ENCODE measurements around the gene WARS2. TPM values are rescaled to one million over a fixed set of nuclear protein-coding genes. Genes with fewer than 3 reads are reported as not detected.

Gene WARS2
- total RNA-seq, 1 experiment from 2014 or later = 21.2 TPM

GRCh38 chr1:118985640-118986554 lies 154.6 kb downstream of the WARS2 start:
- Histone ChIP-seq H3K36me3 (ENCODE audit: insufficient read depth, low read length) (no peaks in the 10 kb centered on the region), H3K9me2 (replicated peaks; ENCODE audit: insufficient read depth, low read length) (no peaks in the 10 kb centered on the region), H3K27me3 (ENCODE audit: low read length) (no peaks in the 10 kb centered on the region), H2AFZ (ENCODE audit: low read length) (no peak overlapping the region), H3K4me3 (ENCODE audit: low read length) (no peak overlapping the region), H4K20me1 (ENCODE audit: insufficient read depth, low read depth, low read length) (no peaks in the 10 kb centered on the region), H3K9ac (ENCODE audit: low read length) (no peak overlapping the region), H3K9me3 (ENCODE audit: low read length) (no peaks in the 10 kb centered on the region), H3K79me2 (ENCODE audit: low read length) (no peaks in the 10 kb centered on the region), H3K4me1 (ENCODE audit: low read length) (no peaks in the 10 kb centered on the region), H3K27ac (ENCODE audit: low read length) (no peak overlapping the region), H3K4me2 (ENCODE audit: low read depth, low read length, poor library complexity, severe bottlenecking) (no peak overlapping the region)
- DNase-seq = no peak

GRCh38 chr1:118984722-118985639 lies 155.5 kb downstream of the WARS2 start:
- Histone ChIP-seq H3K9me2 (replicated peaks; ENCODE audit: insufficient read depth, low read length) (no peaks in the 10 kb centered on the region), H2AFZ (ENCODE audit: low read length) (no peak overlapping the region), H3K27ac (ENCODE audit: low read length) (no peak overlapping the region), H3K4me1 (ENCODE audit: low read length) (no peaks in the 10 kb centered on the region), H3K4me3 (ENCODE audit: low read length) (no peak overlapping the region), H3K9me3 (ENCODE audit: low read length) (no peaks in the 10 kb centered on the region), H3K4me2 (ENCODE audit: low read depth, low read length, poor library complexity, severe bottlenecking) (no peak overlapping the region), H3K27me3 (ENCODE audit: low read length) (no peaks in the 10 kb centered on the region), H3K79me2 (ENCODE audit: low read length) (no peaks in the 10 kb centered on the region), H3K36me3 (ENCODE audit: insufficient read depth, low read length) (no peaks in the 10 kb centered on the region), H4K20me1 (ENCODE audit: insufficient read depth, low read depth, low read length) (no peaks in the 10 kb centered on the region), H3K9ac (ENCODE audit: low read length) (no peak overlapping the region)
- no peak for DNase-seq

GRCh38 chr1:118984086-118984721 lies 156.2 kb downstream of the WARS2 start:
- Histone ChIP-seq H3K4me2 (ENCODE audit: low read depth, low read length, poor library complexity, severe bottlenecking) (no peak overlapping the region), H3K27ac (ENCODE audit: low read length) (no peak overlapping the region), H2AFZ (ENCODE audit: low read length) (no peak overlapping the region), H3K36me3 (ENCODE audit: insufficient read depth, low read length) (no peaks in the 10 kb centered on the region), H3K4me3 (ENCODE audit: low read length) (no peak overlapping the region), H3K9me3 (ENCODE audit: low read length) (no peaks in the 10 kb centered on the region), H3K9ac (ENCODE audit: low read length) (no peak overlapping the region), H4K20me1 (ENCODE audit: insufficient read depth, low read depth, low read length) (no peaks in the 10 kb centered on the region), H3K79me2 (ENCODE audit: low read length) (no peaks in the 10 kb centered on the region), H3K4me1 (ENCODE audit: low read length) (no peaks in the 10 kb centered on the region), H3K27me3 (ENCODE audit: low read length) (no peaks in the 10 kb centered on the region), H3K9me2 (replicated peaks; ENCODE audit: insufficient read depth, low read length) (no peaks in the 10 kb centered on the region)
- no peak for DNase-seq

- no peaks in the 10 kb centered on the region for H3K9me2 ChIP-seq (replicated peaks; ENCODE audit: insufficient read depth, low read length)
- H3K79me2 ChIP-seq (ENCODE audit: low read length) = no peaks in the 10 kb centered on the region
- H3K27ac ChIP-seq (ENCODE audit: low read length) = no peak overlapping the region
- H3K9ac ChIP-seq (ENCODE audit: low read length) = no peak overlapping the region
- no peak overlapping the region for H3K4me2 ChIP-seq (ENCODE audit: low read depth, low read length, poor library complexity, severe bottlenecking)
- H3K9me3 ChIP-seq (ENCODE audit: low read length) = no peaks in the 10 kb centered on the region
- no peaks in the 10 kb centered on the region for H4K20me1 ChIP-seq (ENCODE audit: insufficient read depth, low read depth, low read length)
- no peak for DNase-seq
- H3K27me3 ChIP-seq (ENCODE audit: low read length) = no peaks in the 10 kb centered on the region
- no peak overlapping the region for H3K4me3 ChIP-seq (ENCODE audit: low read length)
- H3K36me3 ChIP-seq (ENCODE audit: insufficient read depth, low read length) = no peaks in the 10 kb centered on the region
- H2AFZ ChIP-seq (ENCODE audit: low read length) = no peak overlapping the region
- H3K4me1 ChIP-seq (ENCODE audit: low read length) = no peaks in the 10 kb centered on the region
These were observed 156.9 kb downstream of the WARS2 start for GRCh38 chr1:118983558-118984041.

GRCh38 chr1:118982821-118983557 lies 157.5 kb downstream of the WARS2 start:
- Histone ChIP-seq H3K27ac (ENCODE audit: low read length) (no peak overlapping the region), H3K4me1 (ENCODE audit: low read length) (no peaks in the 10 kb centered on the region), H3K9me2 (replicated peaks; ENCODE audit: insufficient read depth, low read length) (no peaks in the 10 kb centered on the region), H3K36me3 (ENCODE audit: insufficient read depth, low read length) (no peaks in the 10 kb centered on the region), H3K4me2 (ENCODE audit: low read depth, low read length, poor library complexity, severe bottlenecking) (no peak overlapping the region), H3K79me2 (ENCODE audit: low read length) (no peaks in the 10 kb centered on the region), H3K4me3 (ENCODE audit: low read length) (no peak overlapping the region), H3K9me3 (ENCODE audit: low read length) (no peaks in the 10 kb centered on the region), H4K20me1 (ENCODE audit: insufficient read depth, low read depth, low read length) (no peaks in the 10 kb centered on the region), H3K27me3 (ENCODE audit: low read length) (no peaks in the 10 kb centered on the region), H3K9ac (ENCODE audit: low read length) (no peak overlapping the region), H2AFZ (ENCODE audit: low read length) (no peak overlapping the region)
- no peak for DNase-seq

- H3K4me1 ChIP-seq (ENCODE audit: low read length) = peaks cover 4% of the 10 kb centered on the region; the same call in 1 of the 2 replicates
- H3K27ac ChIP-seq (ENCODE audit: low read length) = no peak overlapping the region
- no peak overlapping the region for H3K9ac ChIP-seq (ENCODE audit: low read length)
- H3K4me3 ChIP-seq (ENCODE audit: low read length) = no peak overlapping the region
- no peak overlapping the region for H3K4me2 ChIP-seq (ENCODE audit: low read depth, low read length, poor library complexity, severe bottlenecking)
- H3K79me2 ChIP-seq (ENCODE audit: low read length) = no peaks in the 10 kb centered on the region
- H3K27me3 ChIP-seq (ENCODE audit: low read length) = no peaks in the 10 kb centered on the region
- H2AFZ ChIP-seq (ENCODE audit: low read length) = no peak overlapping the region
- no peaks in the 10 kb centered on the region for H3K9me3 ChIP-seq (ENCODE audit: low read length)
- no peaks in the 10 kb centered on the region for H3K36me3 ChIP-seq (ENCODE audit: insufficient read depth, low read length)
- no peak for DNase-seq
- no peaks in the 10 kb centered on the region for H3K9me2 ChIP-seq (replicated peaks; ENCODE audit: insufficient read depth, low read length)
- no peaks in the 10 kb centered on the region for H4K20me1 ChIP-seq (ENCODE audit: insufficient read depth, low read depth, low read length)
These were observed 158.2 kb downstream of the WARS2 start for GRCh38 chr1:118982266-118982665.

GRCh38 chr1:118981436-118981835 lies 159.0 kb downstream of the WARS2 start:
- H3K9me2 ChIP-seq (replicated peaks; ENCODE audit: insufficient read depth, low read length) = no peaks in the 10 kb centered on the region
- DNase-seq = no peak
- no peak overlapping the region for H2AFZ ChIP-seq (ENCODE audit: low read length)
- H3K9ac ChIP-seq (ENCODE audit: low read length) = no peak overlapping the region
- H3K4me2 ChIP-seq (ENCODE audit: low read depth, low read length, poor library complexity, severe bottlenecking) = no peak overlapping the region
- H3K4me1 ChIP-seq (ENCODE audit: low read length) = peaks cover 4% of the 10 kb centered on the region; the same call in 1 of the 2 replicates
- H3K79me2 ChIP-seq (ENCODE audit: low read length) = no peaks in the 10 kb centered on the region
- H3K4me3 ChIP-seq (ENCODE audit: low read length) = no peak overlapping the region
- no peaks in the 10 kb centered on the region for H3K27me3 ChIP-seq (ENCODE audit: low read length)
- H3K27ac ChIP-seq (ENCODE audit: low read length) = no peak overlapping the region
- no peaks in the 10 kb centered on the region for H4K20me1 ChIP-seq (ENCODE audit: insufficient read depth, low read depth, low read length)
- no peaks in the 10 kb centered on the region for H3K36me3 ChIP-seq (ENCODE audit: insufficient read depth, low read length)
- H3K9me3 ChIP-seq (ENCODE audit: low read length) = no peaks in the 10 kb centered on the region
